ES-I3 (cell line): ENCODE results near the gene LRWD1.
"Not testable (repeated sequence)": the region's sequence is repeated elsewhere in the genome, so short reads cannot be mapped to it uniquely, and the experiment has no call there.

Source experiments
- H3K36me3 ChIP-seq: 2 replicates; pipeline ENCODE4 v1.6.1; 2013; ENCODE audit warnings: mild to moderate bottlenecking, low read length, control low read depth, moderate library complexity; ENCODE audit not compliant: insufficient read depth
- H3K4me1 ChIP-seq: 2 replicates; pipeline ENCODE4 v1.6.1; 2013; ENCODE audit warnings: mild to moderate bottlenecking, control low read depth, low read length; ENCODE audit not compliant: insufficient read depth
- H3K9ac ChIP-seq: 2 replicates; pipeline ENCODE4 v1.6.1; 2013; ENCODE audit warnings: low read depth, mild to moderate bottlenecking, low read length, moderate library complexity
- H3K9me3 ChIP-seq: 2 replicates; pipeline ENCODE4 v1.6.1; 2013; ENCODE audit warnings: mild to moderate bottlenecking, low read length, moderate library complexity; ENCODE audit not compliant: control insufficient read depth, insufficient read depth

Gene LRWD1

GRCh38 chr7:102514881-102515721 lies 50.3 kb downstream of the LRWD1 start:
- H3K9me3 ChIP-seq, H3K36me3 ChIP-seq, H3K9ac ChIP-seq, H3K4me1 ChIP-seq: not testable (repeated sequence)

GRCh38 chr7:102515889-102516288 lies 51.1 kb downstream of the LRWD1 start:
- not testable (repeated sequence) for H3K4me1 ChIP-seq, H3K36me3 ChIP-seq, H3K9me3 ChIP-seq, H3K9ac ChIP-seq

- not testable (repeated sequence) for H3K4me1 ChIP-seq, H3K9ac ChIP-seq, H3K9me3 ChIP-seq, H3K36me3 ChIP-seq
Measured at GRCh38 chr7:102516951-102517350, 52.2 kb downstream of the LRWD1 start.

- not testable (repeated sequence) for H3K9ac ChIP-seq, H3K36me3 ChIP-seq, H3K4me1 ChIP-seq, H3K9me3 ChIP-seq
Measured at GRCh38 chr7:102517550-102518147, 52.9 kb downstream of the LRWD1 start, which contains the start of gene RASA4B. RASA4B (minus strand) TSS chr7:102517777; CDS start chr7:102517710, 67 bp downstream.

GRCh38 chr7:102520797-102521196 lies 56.0 kb downstream of the LRWD1 start:
- H3K36me3 ChIP-seq, H3K9me3 ChIP-seq, H3K4me1 ChIP-seq, H3K9ac ChIP-seq: not testable (repeated sequence)
